ENCODE results near the gene SYNGAP1.

GRCh38 chr6:33451606-33452005 is 31.7 kb downstream of the SYNGAP1 start:
- no peak for TF ChIP-seq POLR2A (IDR thresholded peaks at IDR 0.05)
- TF ChIP-seq, protein P1, sequence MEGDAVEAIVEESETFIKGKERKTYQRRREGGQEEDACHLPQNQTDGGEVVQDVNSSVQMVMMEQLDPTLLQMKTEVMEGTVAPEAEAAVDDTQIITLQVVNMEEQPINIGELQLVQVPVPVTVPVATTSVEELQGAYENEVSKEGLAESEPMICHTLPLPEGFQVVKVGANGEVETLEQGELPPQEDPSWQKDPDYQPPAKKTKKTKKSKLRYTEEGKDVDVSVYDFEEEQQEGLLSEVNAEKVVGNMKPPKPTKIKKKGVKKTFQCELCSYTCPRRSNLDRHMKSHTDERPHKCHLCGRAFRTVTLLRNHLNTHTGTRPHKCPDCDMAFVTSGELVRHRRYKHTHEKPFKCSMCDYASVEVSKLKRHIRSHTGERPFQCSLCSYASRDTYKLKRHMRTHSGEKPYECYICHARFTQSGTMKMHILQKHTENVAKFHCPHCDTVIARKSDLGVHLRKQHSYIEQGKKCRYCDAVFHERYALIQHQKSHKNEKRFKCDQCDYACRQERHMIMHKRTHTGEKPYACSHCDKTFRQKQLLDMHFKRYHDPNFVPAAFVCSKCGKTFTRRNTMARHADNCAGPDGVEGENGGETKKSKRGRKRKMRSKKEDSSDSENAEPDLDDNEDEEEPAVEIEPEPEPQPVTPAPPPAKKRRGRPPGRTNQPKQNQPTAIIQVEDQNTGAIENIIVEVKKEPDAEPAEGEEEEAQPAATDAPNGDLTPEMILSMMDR (IDR thresholded peaks at IDR 0.05): no peak
- TF ChIP-seq POLR2AphosphoS5 (IDR thresholded peaks at IDR 0.05): no peak

Data from breast epithelium (tissue), 3 donors.